Brain microvascular endothelial cell (primary cell): ENCODE results near the gene TAF4.

ENCODE experiments used
- DNase-seq: peaks from one replicate; pipeline ENCODE4 v3.0.0-alpha.2; 2020
- H3K27ac ChIP-seq: fragments of 250-450 bp; sonication (Bioruptor Pico); 2 replicates; pipeline ENCODE4 v1.5.1; 2020; ENCODE audit warnings: mild to moderate bottlenecking, moderate library complexity
- H3K27me3 ChIP-seq: fragments of 250-450 bp; sonication (Bioruptor Pico); replicated peaks from 2 replicates; pipeline ENCODE4 v1.5.1; 2020; ENCODE audit warnings: mild to moderate bottlenecking
- H3K36me3 ChIP-seq: fragments of 250-450 bp; sonication (Bioruptor Pico); replicated peaks from 2 replicates; pipeline ENCODE4 v1.5.1; 2020; ENCODE audit warnings: mild to moderate bottlenecking
- H3K4me3 ChIP-seq: 2 replicates; pipeline ENCODE4 v1.5.1; 2011; ENCODE audit warnings: low read depth, mild to moderate bottlenecking, control low read depth, low read length, moderate library complexity
- in situ Hi-C: cut with HindIII; loops from 2 replicates; pipeline ENCODE4 v1.10.0; 2017; ENCODE audit warnings: low sequenced_read_pairs, low pct_ligation_motif_present
- TF ChIP-seq, protein P1 (sequence below): IDR thresholded peaks from 2 replicates; pipeline ENCODE4 v1.5.1; 2011; ENCODE audit warnings: low read depth, mild to moderate bottlenecking, moderate library complexity, low read length, control low read depth, inconsistent platforms; ENCODE audit errors: missing control alignments

TAF4 gene

DNA sequence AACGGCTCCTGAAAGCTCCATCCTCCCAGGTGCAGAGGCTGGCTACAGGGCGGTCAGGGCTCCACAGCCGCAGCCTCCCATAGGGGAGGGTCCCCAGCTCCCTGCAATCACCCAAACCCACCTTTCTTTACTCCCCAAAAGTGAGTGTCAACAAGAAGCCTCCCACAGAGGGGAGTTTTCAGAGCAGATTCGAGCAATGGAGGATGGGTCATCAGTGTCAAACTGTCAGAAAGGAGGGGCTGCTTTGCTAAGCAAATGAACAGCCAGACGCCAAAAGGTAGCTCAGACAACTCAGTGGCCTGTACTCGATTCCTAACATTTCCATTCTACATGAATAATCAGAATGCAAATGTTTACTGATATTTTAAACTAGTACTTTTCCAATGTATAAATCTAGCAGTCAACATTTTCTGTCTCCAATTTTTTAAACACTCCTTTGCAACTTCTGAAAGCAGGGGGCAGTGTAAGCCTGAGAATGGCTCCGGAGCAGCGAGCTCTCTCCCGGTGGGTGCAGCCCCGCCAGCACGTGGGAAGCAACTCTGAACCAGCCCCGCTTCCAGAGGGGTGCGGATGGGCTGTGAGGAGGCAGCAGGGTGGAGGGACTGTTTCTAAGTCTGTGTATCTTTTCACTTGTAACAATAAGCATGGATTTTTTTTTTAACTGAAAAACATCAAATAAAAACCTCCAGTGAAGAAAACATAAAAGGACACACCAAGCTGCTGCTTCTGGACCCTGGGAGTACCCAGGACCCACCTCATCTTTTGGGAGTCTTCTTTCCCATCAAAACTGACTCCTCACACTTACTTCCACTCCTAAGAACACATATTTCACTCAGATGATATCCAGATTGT, 54.9 kb downstream of the TAF4 start:
- H3K36me3 ChIP-seq: peaks cover 23% of the 10 kb centered on the region
- DNase-seq: peak; percentile 49
- no peaks in the 10 kb centered on the region for H3K27me3 ChIP-seq
- no peak overlapping the region for H3K4me3 ChIP-seq
- no peak overlapping the region for H3K27ac ChIP-seq
- in situ Hi-C loops: no loop called here
- TF ChIP-seq, protein P1, sequence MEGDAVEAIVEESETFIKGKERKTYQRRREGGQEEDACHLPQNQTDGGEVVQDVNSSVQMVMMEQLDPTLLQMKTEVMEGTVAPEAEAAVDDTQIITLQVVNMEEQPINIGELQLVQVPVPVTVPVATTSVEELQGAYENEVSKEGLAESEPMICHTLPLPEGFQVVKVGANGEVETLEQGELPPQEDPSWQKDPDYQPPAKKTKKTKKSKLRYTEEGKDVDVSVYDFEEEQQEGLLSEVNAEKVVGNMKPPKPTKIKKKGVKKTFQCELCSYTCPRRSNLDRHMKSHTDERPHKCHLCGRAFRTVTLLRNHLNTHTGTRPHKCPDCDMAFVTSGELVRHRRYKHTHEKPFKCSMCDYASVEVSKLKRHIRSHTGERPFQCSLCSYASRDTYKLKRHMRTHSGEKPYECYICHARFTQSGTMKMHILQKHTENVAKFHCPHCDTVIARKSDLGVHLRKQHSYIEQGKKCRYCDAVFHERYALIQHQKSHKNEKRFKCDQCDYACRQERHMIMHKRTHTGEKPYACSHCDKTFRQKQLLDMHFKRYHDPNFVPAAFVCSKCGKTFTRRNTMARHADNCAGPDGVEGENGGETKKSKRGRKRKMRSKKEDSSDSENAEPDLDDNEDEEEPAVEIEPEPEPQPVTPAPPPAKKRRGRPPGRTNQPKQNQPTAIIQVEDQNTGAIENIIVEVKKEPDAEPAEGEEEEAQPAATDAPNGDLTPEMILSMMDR: peak; percentile 77

DNA sequence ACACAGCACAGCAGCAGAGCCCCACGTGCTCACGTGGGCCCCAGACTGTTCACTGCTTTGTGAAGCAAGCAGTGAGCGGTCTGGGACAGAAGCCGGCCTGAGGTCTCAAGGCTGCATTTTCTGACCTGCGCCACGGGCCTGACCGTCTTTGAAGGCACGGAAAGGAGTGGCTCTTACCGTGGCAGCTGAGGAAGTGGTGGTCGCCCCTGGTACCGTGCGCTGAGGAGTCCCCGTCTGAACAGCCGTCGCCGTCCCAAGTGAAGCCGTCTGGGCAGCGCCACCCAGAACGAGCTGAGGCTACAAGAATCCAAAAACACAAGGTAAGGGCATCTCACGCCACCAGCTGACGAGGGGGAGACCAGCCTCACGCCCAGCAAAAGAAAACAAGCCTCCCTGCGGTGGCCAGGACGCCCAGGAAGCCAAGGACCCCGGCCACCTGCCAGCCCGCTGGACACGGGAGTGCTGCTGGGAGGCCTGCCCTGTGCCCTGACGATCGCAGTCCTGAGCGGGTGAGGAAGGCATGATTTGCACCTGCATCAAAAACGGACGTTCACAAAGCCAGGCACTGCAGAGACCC, 55.7 kb downstream of the TAF4 start:
- in situ Hi-C loops: no loop called here
- H3K27me3 ChIP-seq: no peaks in the 10 kb centered on the region
- H3K27ac ChIP-seq: no peak overlapping the region
- H3K36me3 ChIP-seq: peaks cover 23% of the 10 kb centered on the region
- TF ChIP-seq, protein P1: no peak
- no peak overlapping the region for H3K4me3 ChIP-seq
- DNase-seq: no peak

DNA sequence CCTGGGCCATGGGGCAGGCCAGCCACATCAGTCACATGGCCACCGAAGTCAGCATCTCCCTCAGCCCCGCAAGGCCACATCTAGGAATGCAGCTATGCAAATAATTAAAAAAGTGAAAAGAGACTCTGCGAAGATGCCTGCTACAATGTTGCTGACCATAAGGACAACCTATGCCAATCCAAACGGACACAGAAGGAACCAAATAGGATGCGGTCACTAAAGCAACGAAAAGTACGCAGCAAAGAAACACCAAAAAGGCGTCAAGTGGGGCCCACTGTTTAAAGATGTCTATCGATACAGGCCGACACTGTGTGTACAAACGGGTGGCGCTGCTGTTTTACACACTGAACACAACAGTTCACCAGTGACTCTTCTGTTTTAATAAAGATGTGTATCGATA, 56.4 kb downstream of the TAF4 start:
- TF ChIP-seq, protein P1: no peak
- Histone ChIP-seq H3K36me3 (peaks cover 23% of the 10 kb centered on the region), H3K27me3 (no peaks in the 10 kb centered on the region), H3K27ac (no peak overlapping the region), H3K4me3 (no peak overlapping the region)
- in situ Hi-C loops: no loop called here
- DNase-seq: no peak

DNA sequence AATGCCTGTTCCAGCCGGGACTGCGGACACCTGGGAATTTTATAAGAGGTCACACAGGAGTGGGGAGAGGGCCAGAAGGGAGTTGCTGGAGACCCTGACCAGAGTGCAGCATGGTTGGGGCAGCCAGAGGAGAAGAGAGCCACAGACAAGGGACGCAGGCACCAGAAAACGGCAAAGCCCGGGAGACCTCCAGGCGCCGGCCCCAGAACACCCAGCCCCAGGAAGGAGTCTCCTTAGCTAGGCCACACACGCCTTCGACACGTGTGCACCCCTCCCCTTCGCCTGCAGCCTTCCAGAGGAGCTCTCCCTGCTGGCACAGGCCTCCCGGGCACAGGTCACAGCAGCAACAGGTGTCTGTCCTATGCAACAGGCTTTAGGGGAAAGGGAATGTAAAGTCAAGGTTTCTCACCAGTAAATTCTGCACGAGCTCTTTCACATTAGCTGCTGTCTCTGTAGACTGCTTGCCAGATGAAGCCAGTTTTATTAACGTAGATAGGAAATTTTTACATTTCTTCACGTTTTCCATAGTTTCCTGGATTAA, 57.0 kb downstream of the TAF4 start:
- TF ChIP-seq, protein P1: no peak
- Histone ChIP-seq H3K36me3 (peaks cover 23% of the 10 kb centered on the region), H3K4me3 (no peak overlapping the region), H3K27ac (no peak overlapping the region), H3K27me3 (no peaks in the 10 kb centered on the region)
- DNase-seq: no peak
- in situ Hi-C loops: no loop called here

- TF ChIP-seq, protein P1: no peak
- DNase-seq: no peak
- Histone ChIP-seq H3K27ac (no peak overlapping the region), H3K4me3 (no peak overlapping the region), H3K27me3 (no peaks in the 10 kb centered on the region), H3K36me3 (peaks cover 33% of the 10 kb centered on the region)
- in situ Hi-C loops: no loop called here
Measured at GRCh38 chr20:62007127-62007647, 58.5 kb downstream of the TAF4 start.
